Measurements from ENCODE around the gene LARP4B. TPM values are rescaled to one million over a fixed set of nuclear protein-coding genes. Genes with fewer than 3 reads are reported as not detected.

Gene LARP4B
- total RNA-seq, 1 experiment from 2014 or later, result 122 TPM

DNA sequence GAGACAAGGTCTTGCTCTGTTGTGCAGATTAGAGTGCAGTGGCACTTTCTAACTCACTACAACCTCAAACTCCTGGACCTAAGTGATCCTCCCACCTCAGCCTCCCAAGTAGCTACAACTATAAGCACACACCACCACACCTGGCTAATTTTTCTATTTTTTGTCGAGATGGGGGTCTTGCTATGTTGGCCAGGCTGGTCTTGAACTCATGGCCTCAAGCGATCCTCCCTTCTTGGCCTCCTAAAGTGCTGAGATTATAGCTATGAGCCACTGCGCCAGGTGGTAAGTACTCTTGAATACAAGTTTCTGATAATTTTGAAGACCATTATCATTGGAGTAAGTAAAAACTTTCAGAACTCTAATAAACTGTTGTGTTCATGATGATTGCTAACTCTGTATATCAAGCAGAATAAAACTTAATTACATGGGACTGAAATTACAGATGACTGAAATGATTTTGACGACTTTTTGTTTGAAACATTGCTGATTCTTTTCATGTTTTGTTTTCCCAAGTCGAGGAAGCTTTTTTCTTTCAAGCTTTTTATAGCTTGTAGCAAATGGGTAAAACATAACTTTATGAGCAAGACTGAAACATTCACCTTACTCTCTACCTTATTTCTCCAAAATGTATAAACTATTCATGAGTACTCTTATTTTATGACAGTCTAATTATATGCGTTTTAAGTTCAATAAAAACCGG is 14.6 kb downstream of the LARP4B start (continued):
- no peak for TF ChIP-seq REST (IDR thresholded peaks at IDR 0.05; ENCODE audit: low read depth)
- TF ChIP-seq RAD21 (IDR thresholded peaks at IDR 0.05; ENCODE audit: low read depth), result no peak
- no peak for TF ChIP-seq SIN3A (IDR thresholded peaks at IDR 0.05; ENCODE audit: low read depth)
- TF ChIP-seq, protein P1, sequence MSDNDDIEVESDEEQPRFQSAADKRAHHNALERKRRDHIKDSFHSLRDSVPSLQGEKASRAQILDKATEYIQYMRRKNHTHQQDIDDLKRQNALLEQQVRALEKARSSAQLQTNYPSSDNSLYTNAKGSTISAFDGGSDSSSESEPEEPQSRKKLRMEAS (IDR thresholded peaks at IDR 0.05), result no peak
- TF ChIP-seq SP1 (IDR thresholded peaks at IDR 0.05; ENCODE audit: low read depth), result no peak
- no peak for TF ChIP-seq ZNF274 (IDR thresholded peaks at IDR 0.05; ENCODE audit: low read depth, low read length)
- no peak for TF ChIP-seq JUND (IDR thresholded peaks at IDR 0.05)
- TF ChIP-seq, protein P2, sequence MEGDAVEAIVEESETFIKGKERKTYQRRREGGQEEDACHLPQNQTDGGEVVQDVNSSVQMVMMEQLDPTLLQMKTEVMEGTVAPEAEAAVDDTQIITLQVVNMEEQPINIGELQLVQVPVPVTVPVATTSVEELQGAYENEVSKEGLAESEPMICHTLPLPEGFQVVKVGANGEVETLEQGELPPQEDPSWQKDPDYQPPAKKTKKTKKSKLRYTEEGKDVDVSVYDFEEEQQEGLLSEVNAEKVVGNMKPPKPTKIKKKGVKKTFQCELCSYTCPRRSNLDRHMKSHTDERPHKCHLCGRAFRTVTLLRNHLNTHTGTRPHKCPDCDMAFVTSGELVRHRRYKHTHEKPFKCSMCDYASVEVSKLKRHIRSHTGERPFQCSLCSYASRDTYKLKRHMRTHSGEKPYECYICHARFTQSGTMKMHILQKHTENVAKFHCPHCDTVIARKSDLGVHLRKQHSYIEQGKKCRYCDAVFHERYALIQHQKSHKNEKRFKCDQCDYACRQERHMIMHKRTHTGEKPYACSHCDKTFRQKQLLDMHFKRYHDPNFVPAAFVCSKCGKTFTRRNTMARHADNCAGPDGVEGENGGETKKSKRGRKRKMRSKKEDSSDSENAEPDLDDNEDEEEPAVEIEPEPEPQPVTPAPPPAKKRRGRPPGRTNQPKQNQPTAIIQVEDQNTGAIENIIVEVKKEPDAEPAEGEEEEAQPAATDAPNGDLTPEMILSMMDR (IDR thresholded peaks at IDR 0.05 in 2 of 3, conservative IDR thresholded peaks at IDR 0.05 in 1 of 3; ENCODE audit: borderline replicate concordance in 1 of 3, insufficient read depth in 1 of 3, low read depth in 2 of 3, low read length in 2 of 3), result no peak
- TF ChIP-seq ATF3 (IDR thresholded peaks at IDR 0.05), result no peak

Measured in HCT116 (cell line).